Loucy (cell line): ENCODE results near the gene NR2F1.

Experiments
- EZH2phosphoT487 ChIP-seq: fragments of 200-600 bp; IDR thresholded peaks from 2 replicates; pipeline ENCODE4 v1.6.1; 2018; ENCODE audit warnings: antibody characterized with exemption, mild to moderate bottlenecking, moderate library complexity, borderline replicate concordance
- TF ChIP-seq, protein P1 (sequence below): fragments of 200-600 bp; sonication (generic); conservative IDR thresholded peaks from 2 replicates; pipeline ENCODE4 v1.5.1; 2014; ENCODE audit warnings: mild to moderate bottlenecking, antibody characterized with exemption, low read length

DNA sequence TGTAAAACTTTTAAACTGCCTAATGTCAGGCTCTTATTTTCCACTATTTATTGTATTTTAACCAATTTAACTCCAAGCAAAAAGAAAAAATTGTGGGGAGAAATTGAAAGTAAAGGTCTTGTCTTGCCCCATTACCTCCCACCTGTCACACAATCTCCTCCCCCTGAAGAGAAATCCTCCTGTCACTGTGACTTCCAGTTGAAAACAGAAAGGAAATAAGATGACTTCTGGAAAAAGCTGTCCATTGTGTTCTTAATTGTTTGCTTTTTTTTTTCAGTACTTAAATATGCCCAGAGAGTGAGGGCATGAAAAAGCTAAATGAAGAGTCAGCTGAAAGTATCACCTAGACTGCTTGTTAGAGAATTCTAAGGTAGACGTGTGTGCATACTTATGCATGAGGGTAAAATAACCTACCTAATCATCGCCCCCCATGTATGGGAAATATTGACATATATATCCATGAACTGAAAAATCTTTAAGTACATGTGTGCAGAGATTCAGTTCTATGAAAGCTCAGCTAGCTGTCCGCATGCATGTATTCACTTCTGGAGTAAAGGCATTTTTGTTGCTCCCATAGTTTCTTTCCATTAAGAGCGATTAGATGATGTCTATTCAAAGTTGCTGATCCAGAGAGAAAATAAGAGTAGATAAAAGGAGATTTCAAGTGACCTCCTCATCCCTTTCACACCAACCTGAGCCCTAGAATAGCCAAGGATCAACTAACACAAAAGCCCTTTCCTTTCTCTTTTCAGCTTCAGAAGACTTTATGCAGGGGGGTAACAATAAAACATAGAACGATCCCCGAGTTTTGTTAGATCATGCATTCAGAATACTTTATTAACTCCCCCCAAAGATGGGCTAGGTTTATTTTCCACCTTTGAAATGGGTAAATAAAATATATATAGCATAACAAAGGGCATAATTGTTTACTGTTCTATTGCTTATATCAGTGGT is 7.3 kb upstream of the NR2F1 start:
- TF ChIP-seq, protein P1, sequence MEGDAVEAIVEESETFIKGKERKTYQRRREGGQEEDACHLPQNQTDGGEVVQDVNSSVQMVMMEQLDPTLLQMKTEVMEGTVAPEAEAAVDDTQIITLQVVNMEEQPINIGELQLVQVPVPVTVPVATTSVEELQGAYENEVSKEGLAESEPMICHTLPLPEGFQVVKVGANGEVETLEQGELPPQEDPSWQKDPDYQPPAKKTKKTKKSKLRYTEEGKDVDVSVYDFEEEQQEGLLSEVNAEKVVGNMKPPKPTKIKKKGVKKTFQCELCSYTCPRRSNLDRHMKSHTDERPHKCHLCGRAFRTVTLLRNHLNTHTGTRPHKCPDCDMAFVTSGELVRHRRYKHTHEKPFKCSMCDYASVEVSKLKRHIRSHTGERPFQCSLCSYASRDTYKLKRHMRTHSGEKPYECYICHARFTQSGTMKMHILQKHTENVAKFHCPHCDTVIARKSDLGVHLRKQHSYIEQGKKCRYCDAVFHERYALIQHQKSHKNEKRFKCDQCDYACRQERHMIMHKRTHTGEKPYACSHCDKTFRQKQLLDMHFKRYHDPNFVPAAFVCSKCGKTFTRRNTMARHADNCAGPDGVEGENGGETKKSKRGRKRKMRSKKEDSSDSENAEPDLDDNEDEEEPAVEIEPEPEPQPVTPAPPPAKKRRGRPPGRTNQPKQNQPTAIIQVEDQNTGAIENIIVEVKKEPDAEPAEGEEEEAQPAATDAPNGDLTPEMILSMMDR = no peak
- TF ChIP-seq EZH2phosphoT487 = no peak
